HepG2 (cell line): ENCODE data around the gene FOLR1. TPM values are rescaled to one million over a fixed set of nuclear protein-coding genes. Genes with fewer than 3 reads are reported as not detected.

ENCODE experiments used
- ATAC-seq: fragments of 200-7000 bp; cut with Tn5 transposase; 3 replicates; pipeline ENCODE4 v1.9.1; 2020; ENCODE audit warnings: mild to moderate bottlenecking, moderate library complexity
- BruUV-seq: library from RNA; stranded (reverse); fragments of 400-500 nt; replicated peaks from 2 replicates; lab custom pipeline; 2021; lab: Mats Ljungman, UMichigan
- CTCF ChIA-PET: fragments of 300-600 bp; formaldehyde crosslinking; extraction: SDS; loops from one replicate; lab custom pipeline; 2021; ENCODE audit warnings: low total read pairs, inconsistent platforms, low intra/inter-chr PET ratio; lab: Yijun Ruan, JAX
- POLR2A ChIA-PET: fragments of 350-600 bp; sonication (Branson Sonifier 250); formaldehyde crosslinking; loops from one replicate; lab custom pipeline; 2020; ENCODE audit warnings: antibody characterized with exemption, inconsistent platforms; lab: Yijun Ruan, JAX
- DNase-seq: peaks from one replicate; pipeline ENCODE4 v3.0.0-alpha.2; 2015; ENCODE audit warnings: low spot score
- FAIRE-seq: peaks from 3 replicates; lab custom pipeline; 2011; peaks lifted over from hg19 to GRCh38; lab: Jason Lieb, UNC
- H2AFZ ChIP-seq: one replicate; pipeline ENCODE4 v1.6.1; 2011; ENCODE audit warnings: low read length, inconsistent platforms
- H3K27ac ChIP-seq: fragments of 300-600 bp; 3 replicates; pipeline ENCODE4 v1.8.0; 2011; ENCODE audit warnings: mixed run types, mild to moderate bottlenecking, mixed read lengths, low read length, inconsistent platforms; ENCODE audit not compliant: insufficient read depth; ENCODE audit errors: extremely low read length
- H3K27me3 ChIP-seq, 2 experiments: fragments of 200-600 bp in 1 of 2; 2 replicates in 1 of 2; 3 replicates in 1 of 2; pipeline versions ENCODE4 v1.6.0 to v1.8.0; 2011; ENCODE audit warnings: low read length in 2 of 2, mild to moderate bottlenecking in 2 of 2, moderate library complexity in 2 of 2, inconsistent platforms in 1 of 2; ENCODE audit not compliant: insufficient read depth in 2 of 2, control insufficient read depth in 1 of 2
- H3K36me3 ChIP-seq, 2 experiments: fragments of 200-600 bp in 1 of 2; replicated peaks in 1 of 2; 2 replicates in 1 of 2; 3 replicates in 1 of 2; pipeline versions ENCODE4 v1.5.1 to v1.8.0; 2011; ENCODE audit warnings: low read length in 2 of 2, inconsistent platforms in 1 of 2; ENCODE audit not compliant: insufficient read depth in 2 of 2, control insufficient read depth in 1 of 2
- H3K4me1 ChIP-seq: 2 replicates; pipeline ENCODE4 v1.5.1; 2012; ENCODE audit warnings: low read length, inconsistent platforms; ENCODE audit not compliant: insufficient read depth
- H3K4me2 ChIP-seq: 2 replicates; pipeline ENCODE4 v1.6.0; 2011; ENCODE audit warnings: low read depth, low read length, inconsistent platforms
- H3K4me3 ChIP-seq, 3 experiments: fragments of 200-600 bp in 1 of 3; sonication (generic), shearing (Covaris generic) in 1 of 3; replicated peaks in 1 of 3; 2 replicates each; pipeline ENCODE4 v1.5.1; 2011 to 2016; ENCODE audit warnings: low read length in 3 of 3, inconsistent platforms in 2 of 3, low read depth in 2 of 3, mild to moderate bottlenecking in 2 of 3, control low read depth in 1 of 3, mixed read lengths in 1 of 3; ENCODE audit not compliant: insufficient read depth in 1 of 3
- H3K79me2 ChIP-seq: one replicate; pipeline ENCODE4 v1.6.1; 2011; ENCODE audit warnings: low read length, inconsistent platforms; ENCODE audit not compliant: insufficient read depth
- H3K9ac ChIP-seq: 2 replicates; pipeline ENCODE4 v1.6.0; 2011; ENCODE audit warnings: mild to moderate bottlenecking, low read depth, low read length, inconsistent platforms; ENCODE audit not compliant: insufficient read depth
- H3K9me3 ChIP-seq: 2 replicates; pipeline ENCODE4 v1.5.1; 2012; ENCODE audit warnings: mild to moderate bottlenecking, low read length
- H4K20me1 ChIP-seq: 2 replicates; pipeline ENCODE4 v1.6.0; 2011; ENCODE audit warnings: inconsistent platforms, mild to moderate bottlenecking, low read length, moderate library complexity; ENCODE audit not compliant: insufficient read depth
- FOXK2 ChIP-seq: fragments of 450-650 bp; IDR thresholded peaks from 2 replicates; pipeline ENCODE4 v1.6.1; 2016
- HNRNPH1 ChIP-seq: fragments of 200-400 bp; formaldehyde crosslinking; optimal IDR thresholded peaks from 2 replicates; pipeline ENCODE3; 2017; ENCODE audit warnings: mild to moderate bottlenecking, low read depth, low read length
- KAT2B ChIP-seq: fragments of 150-350 bp; IDR thresholded peaks from 2 replicates; pipeline ENCODE4 v1.6.1; 2014; ENCODE audit warnings: low read depth, low read length, borderline replicate concordance
- KDM5A ChIP-seq: fragments of 200-600 bp; sonication (generic); IDR thresholded peaks from 2 replicates; pipeline ENCODE4 v1.7.0; 2018; ENCODE audit warnings: antibody characterized with exemption, mild to moderate bottlenecking, low read length, borderline replicate concordance
- PAWR ChIP-seq: sonication (generic); formaldehyde crosslinking; IDR thresholded peaks from 2 replicates; pipeline ENCODE4 v1.4.0; 2020; ENCODE audit warnings: missing genetic modification reagents, mild to moderate bottlenecking, borderline replicate concordance
- PPARG ChIP-seq: conservative IDR thresholded peaks from 2 replicates; pipeline ENCODE4 v1.6.1; 2016; ENCODE audit warnings: missing biosample characterization, missing genetic modification reagents
- SRF ChIP-seq: IDR thresholded peaks from 2 replicates; pipeline ENCODE4 v1.6.1; 2011; ENCODE audit warnings: mild to moderate bottlenecking, low read depth, low read length, moderate library complexity
- SRSF1 ChIP-seq: fragments of 200-400 bp; formaldehyde crosslinking; optimal IDR thresholded peaks from 2 replicates; pipeline ENCODE3; 2017; ENCODE audit warnings: mild to moderate bottlenecking, low read depth, low read length, moderate library complexity
- SSRP1 ChIP-seq: IDR thresholded peaks from 2 replicates; pipeline ENCODE4 v1.6.1; 2016; ENCODE audit warnings: control low read depth
- TBX3 ChIP-seq: fragments of 450-650 bp; IDR thresholded peaks from 2 replicates; pipeline ENCODE4 v1.6.1; 2017; ENCODE audit warnings: antibody characterized with exemption, mild to moderate bottlenecking, inconsistent platforms, borderline replicate concordance
- U2AF2 ChIP-seq: fragments of 200-400 bp; formaldehyde crosslinking; IDR thresholded peaks from 2 replicates; pipeline ENCODE4 v1.6.1; 2017; ENCODE audit warnings: low read depth, mild to moderate bottlenecking, low read length
- ZFP36L2 ChIP-seq: sonication (generic); formaldehyde crosslinking; IDR thresholded peaks from 2 replicates; pipeline ENCODE4 v1.4.0; 2020; ENCODE audit warnings: missing genetic modification reagents
- ZFP41 ChIP-seq: sonication (generic); formaldehyde crosslinking; IDR thresholded peaks from 2 replicates; pipeline ENCODE4 v1.4.0; 2020; ENCODE audit warnings: mild to moderate bottlenecking, missing genetic modification reagents, borderline replicate concordance
- ZNF362 ChIP-seq: sonication (generic); formaldehyde crosslinking; IDR thresholded peaks from 2 replicates; pipeline ENCODE4 v1.4.0; 2020; ENCODE audit warnings: missing genetic modification reagents, mild to moderate bottlenecking, borderline replicate concordance
- ZNF558 ChIP-seq: sonication (generic); formaldehyde crosslinking; IDR thresholded peaks from 2 replicates; pipeline ENCODE4 v1.9.0; 2022; ENCODE audit warnings: mild to moderate bottlenecking, missing genetic modification reagents, borderline replicate concordance
- ZNF883 ChIP-seq: sonication (generic); formaldehyde crosslinking; IDR thresholded peaks from 2 replicates; pipeline ENCODE4 v1.5.1; 2020; ENCODE audit warnings: mild to moderate bottlenecking, missing genetic modification reagents; ENCODE audit errors: not compliant biosample characterization
- WGBS: methylation state at CpG from one replicate; pipeline ENCODE4 v1.1.6; 2017; ENCODE audit warnings: low lambda C conversion rate; 5-methylcytosine and 5-hydroxymethylcytosine counted together
- in situ Hi-C: cut with HindIII; loops from 2 replicates; pipeline ENCODE4 v1.10.0; 2017; ENCODE audit warnings: low pct_unique_long_range_greater_than_20kb; ENCODE audit not compliant: extremely low pct_ligation_motif_present
- intact Hi-C: fragments of 100-400 bp; cut with micrococcal nuclease; formaldehyde crosslinking; loops from one replicate; pipeline ENCODE4 v1.10.0; 2022; ENCODE audit not compliant: unreplicated experiment
- polyA plus RNA-seq, 8 experiments: library from polyadenylated mRNA; depleted of rRNA in 3 of 8; stranded (reverse) in 7 of 8; unstranded in 1 of 8; fragments of >200 nt; fragmentation: Illumina TruSeq in 4 of 8; extraction: Trizol in 4 of 8; gene quantifications; 2 replicates each; pipeline versions ENCODE4 v1.2.1 to v1.2.3, GENCODE V29; 2011 to 2016; ENCODE audit warnings: low read depth in 4 of 8, missing spikeins in 1 of 8, mixed read lengths in 1 of 8; ENCODE audit not compliant: insufficient read depth in 1 of 8
- total RNA-seq, 5 experiments: library from RNA; depleted of rRNA; stranded (reverse); fragments of >200 nt; fragmentation: Illumina TruSeq; extraction: Trizol; gene quantifications; 2 replicates each; pipeline ENCODE4 v1.2.3, GENCODE V29; 2016; ENCODE audit warnings: low read depth in 1 of 5
- TF ChIP-seq, protein P1 (sequence below): sonication (generic); formaldehyde crosslinking; IDR thresholded peaks from 2 replicates; pipeline ENCODE4 v1.5.0; 2020; ENCODE audit warnings: mild to moderate bottlenecking, missing genetic modification reagents

Gene FOLR1
- total and polyA plus RNA-seq, 2 of the 13 experiments (the other 11 are each of a cell fraction or from before 2014, with no cell fraction given): 0.20 TPM; not detected in 1

- H3K4me3 ChIP-seq: no peak overlapping the region
- H3K27ac ChIP-seq: no peak overlapping the region
- ChIA-PET POLR2A (interaction anchor here (1.2 kb wide), 1 partner anchor 200 kb away, joined by 3 read pairs; the partner anchor contains the start of gene CLPB), CTCF (no interaction called here)
- WGBS: 96% methylated on average over 8 of the region's 8 CpGs
- no peak for DNase-seq
- H3K9ac ChIP-seq: no peak overlapping the region
- H3K27me3 ChIP-seq: no peaks in the 10 kb centered on the region
- no peak overlapping the region for H3K4me2 ChIP-seq
- H2AFZ ChIP-seq: no peak overlapping the region
- BruUV-seq: no TSS peak
- H3K36me3 ChIP-seq: peaks cover 20 to 57% of the 10 kb centered on the region in 2 experiments; a peak in 4 of 5 replicates
- H4K20me1 ChIP-seq: no peaks in the 10 kb centered on the region
- H3K79me2 ChIP-seq: no peaks in the 10 kb centered on the region
- no peaks in the 10 kb centered on the region for H3K4me1 ChIP-seq
- ATAC-seq: no peak
- intact Hi-C loops: no loop called here
- no peak for FAIRE-seq
- no peaks in the 10 kb centered on the region for H3K9me3 ChIP-seq
- TF ChIP-seq U2AF2 (no peak), FOXK2 (no peak), ZNF558 (no peak), PPARG (CRISPR knock-in tag) (no peak), SRSF1 (no peak), SSRP1 (CRISPR knock-in tag) (no peak), PAWR (CRISPR knock-in tag) (no peak), KAT2B (no peak), ZNF362 (CRISPR knock-in tag) (no peak), KDM5A (no peak), SRF (no peak), ZFP41 (no peak), ZNF883 (CRISPR knock-in tag) (no peak), TBX3 (no peak), HNRNPH1 (no peak), ZFP36L2 (no peak)
- TF ChIP-seq, protein P1, sequence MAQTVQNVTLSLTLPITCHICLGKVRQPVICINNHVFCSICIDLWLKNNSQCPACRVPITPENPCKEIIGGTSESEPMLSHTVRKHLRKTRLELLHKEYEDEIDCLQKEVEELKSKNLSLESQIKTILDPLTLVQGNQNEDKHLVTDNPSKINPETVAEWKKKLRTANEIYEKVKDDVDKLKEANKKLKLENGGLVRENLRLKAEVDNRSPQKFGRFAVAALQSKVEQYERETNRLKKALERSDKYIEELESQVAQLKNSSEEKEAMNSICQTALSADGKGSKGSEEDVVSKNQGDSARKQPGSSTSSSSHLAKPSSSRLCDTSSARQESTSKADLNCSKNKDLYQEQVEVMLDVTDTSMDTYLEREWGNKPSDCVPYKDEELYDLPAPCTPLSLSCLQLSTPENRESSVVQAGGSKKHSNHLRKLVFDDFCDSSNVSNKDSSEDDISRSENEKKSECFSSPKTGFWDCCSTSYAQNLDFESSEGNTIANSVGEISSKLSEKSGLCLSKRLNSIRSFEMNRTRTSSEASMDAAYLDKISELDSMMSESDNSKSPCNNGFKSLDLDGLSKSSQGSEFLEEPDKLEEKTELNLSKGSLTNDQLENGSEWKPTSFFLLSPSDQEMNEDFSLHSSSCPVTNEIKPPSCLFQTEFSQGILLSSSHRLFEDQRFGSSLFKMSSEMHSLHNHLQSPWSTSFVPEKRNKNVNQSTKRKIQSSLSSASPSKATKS (CRISPR knock-in tag): no peak
- in situ Hi-C loops: no loop called here
These were observed 42.0 kb downstream of the FOLR1 start for GRCh38 chr11:72233773-72234513.
